Peyer's patch (tissue), 4 donors: ENCODE data around the gene DEF6. TPM values are rescaled to one million over a fixed set of nuclear protein-coding genes. Genes with fewer than 3 reads are reported as not detected.
A peak's percentile ranks its signal among the peaks of the same experiment; 100 is the strongest.

Experiments used
- DNase-seq, 3 donors: peaks; one replicate each; pipeline ENCODE4 v3.0.0-alpha.2; 2017 to 2019
- H3K27ac ChIP-seq, 4 donors: fragments of 200-600 bp; sonication (generic); one replicate each; pipeline ENCODE4 v1.5.1; 2016 to 2019
- H3K27me3 ChIP-seq, 2 donors: fragments of 200-600 bp; sonication (generic); one replicate each; pipeline ENCODE4 v1.5.1; 2019
- H3K36me3 ChIP-seq, 3 donors: fragments of 200-600 bp; sonication (generic); one replicate each; pipeline ENCODE4 v1.5.1; 2016 to 2019
- H3K4me1 ChIP-seq, 4 donors: fragments of 200-600 bp; sonication (generic); one replicate each; pipeline ENCODE4 v1.5.1; 2016 to 2019
- H3K4me3 ChIP-seq, 4 donors: fragments of 200-600 bp; sonication (generic); 1 replicate in 3 of 4; 2 replicates in 1 of 4; pipeline ENCODE4 v1.5.1; 2016 to 2019; ENCODE audit warnings: mild to moderate bottlenecking in 1 of 4
- H3K9me3 ChIP-seq, 4 donors: fragments of 200-600 bp; sonication (generic); one replicate each; pipeline ENCODE4 v1.5.1; 2016 to 2019; ENCODE audit warnings: mild to moderate bottlenecking in 1 of 4
- POLR2A ChIP-seq, 2 donors: fragments of 450-650 bp; IDR thresholded peaks; one replicate each; pipeline ENCODE4 v1.5.1; 2017; ENCODE audit warnings: antibody characterized with exemption in 2 of 2, mild to moderate bottlenecking in 2 of 2, moderate library complexity in 2 of 2
- total RNA-seq, 4 donors: library from RNA; depleted of rRNA; stranded (reverse); fragments of >200 nt; gene quantifications; one replicate each; pipeline ENCODE4 v1.1.0, GENCODE V29; 2016
- TF ChIP-seq, protein P1 (sequence below), 6 experiments: fragments of 450-650 bp in 4 of 6; fragments of 200-600 bp in 2 of 6; sonication (generic) in 1 of 6; IDR thresholded peaks; one replicate each; pipeline ENCODE4 v1.5.1; 2017 to 2019; ENCODE audit warnings: antibody characterized with exemption in 6 of 6, mild to moderate bottlenecking in 3 of 6, moderate library complexity in 1 of 6

Gene DEF6, protein sequence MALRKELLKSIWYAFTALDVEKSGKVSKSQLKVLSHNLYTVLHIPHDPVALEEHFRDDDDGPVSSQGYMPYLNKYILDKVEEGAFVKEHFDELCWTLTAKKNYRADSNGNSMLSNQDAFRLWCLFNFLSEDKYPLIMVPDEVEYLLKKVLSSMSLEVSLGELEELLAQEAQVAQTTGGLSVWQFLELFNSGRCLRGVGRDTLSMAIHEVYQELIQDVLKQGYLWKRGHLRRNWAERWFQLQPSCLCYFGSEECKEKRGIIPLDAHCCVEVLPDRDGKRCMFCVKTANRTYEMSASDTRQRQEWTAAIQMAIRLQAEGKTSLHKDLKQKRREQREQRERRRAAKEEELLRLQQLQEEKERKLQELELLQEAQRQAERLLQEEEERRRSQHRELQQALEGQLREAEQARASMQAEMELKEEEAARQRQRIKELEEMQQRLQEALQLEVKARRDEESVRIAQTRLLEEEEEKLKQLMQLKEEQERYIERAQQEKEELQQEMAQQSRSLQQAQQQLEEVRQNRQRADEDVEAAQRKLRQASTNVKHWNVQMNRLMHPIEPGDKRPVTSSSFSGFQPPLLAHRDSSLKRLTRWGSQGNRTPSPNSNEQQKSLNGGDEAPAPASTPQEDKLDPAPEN
- total RNA-seq = 10 to 100 TPM; 11.0 to 85.8 (median 21.5) TPM

DNA sequence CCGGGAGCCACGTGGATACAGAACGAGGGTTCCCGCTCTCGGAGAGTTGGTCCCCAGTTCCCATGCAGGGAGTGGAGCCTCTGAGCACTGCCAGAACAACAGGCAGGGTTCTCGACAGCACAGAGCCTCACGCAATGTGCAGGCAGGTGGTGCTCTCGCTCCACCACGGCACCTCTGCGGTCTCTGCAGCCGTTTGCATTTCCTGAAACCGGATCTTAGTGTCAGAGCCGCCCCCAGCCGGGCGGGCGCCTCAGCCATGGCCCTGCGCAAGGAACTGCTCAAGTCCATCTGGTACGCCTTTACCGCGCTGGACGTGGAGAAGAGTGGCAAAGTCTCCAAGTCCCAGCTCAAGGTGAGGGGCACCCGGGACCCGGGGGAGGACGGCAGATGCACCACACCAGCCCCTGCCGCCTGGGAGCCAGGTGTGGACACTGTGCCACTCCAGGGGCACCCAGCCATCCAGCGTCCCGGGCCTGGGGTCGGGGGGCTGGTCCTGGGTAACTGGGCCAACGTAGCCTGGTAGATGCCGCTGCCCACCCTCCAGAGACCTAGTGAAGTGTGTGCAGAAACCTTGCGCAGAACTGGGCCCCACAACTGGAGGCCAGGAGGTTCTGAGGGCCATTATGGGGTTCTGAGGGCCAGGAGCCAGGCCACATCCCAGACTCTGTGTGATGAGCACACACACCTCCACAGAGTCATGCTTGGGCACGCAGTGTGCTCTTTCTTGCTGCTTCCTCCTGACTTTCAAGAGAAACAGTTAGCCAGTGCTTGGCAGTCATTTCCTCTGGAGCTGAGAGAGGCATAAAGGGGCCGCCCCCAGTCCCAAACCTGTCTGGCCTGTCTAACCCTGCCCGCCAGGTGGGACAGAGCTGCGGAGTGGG lies at the start of gene DEF6:
Gene DEF6, plus strand, starts transcription at position 218 of the 881 bp plus-strand sequence. Its CDS starts 39 bp downstream, at position 257.
- TF ChIP-seq, protein P1, sequence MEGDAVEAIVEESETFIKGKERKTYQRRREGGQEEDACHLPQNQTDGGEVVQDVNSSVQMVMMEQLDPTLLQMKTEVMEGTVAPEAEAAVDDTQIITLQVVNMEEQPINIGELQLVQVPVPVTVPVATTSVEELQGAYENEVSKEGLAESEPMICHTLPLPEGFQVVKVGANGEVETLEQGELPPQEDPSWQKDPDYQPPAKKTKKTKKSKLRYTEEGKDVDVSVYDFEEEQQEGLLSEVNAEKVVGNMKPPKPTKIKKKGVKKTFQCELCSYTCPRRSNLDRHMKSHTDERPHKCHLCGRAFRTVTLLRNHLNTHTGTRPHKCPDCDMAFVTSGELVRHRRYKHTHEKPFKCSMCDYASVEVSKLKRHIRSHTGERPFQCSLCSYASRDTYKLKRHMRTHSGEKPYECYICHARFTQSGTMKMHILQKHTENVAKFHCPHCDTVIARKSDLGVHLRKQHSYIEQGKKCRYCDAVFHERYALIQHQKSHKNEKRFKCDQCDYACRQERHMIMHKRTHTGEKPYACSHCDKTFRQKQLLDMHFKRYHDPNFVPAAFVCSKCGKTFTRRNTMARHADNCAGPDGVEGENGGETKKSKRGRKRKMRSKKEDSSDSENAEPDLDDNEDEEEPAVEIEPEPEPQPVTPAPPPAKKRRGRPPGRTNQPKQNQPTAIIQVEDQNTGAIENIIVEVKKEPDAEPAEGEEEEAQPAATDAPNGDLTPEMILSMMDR (IDR thresholded peaks at IDR 0.05) = peak; percentile 67 to 95 (median 89)
- peak in 1 of 2 donors; percentile 21 for TF ChIP-seq POLR2A (IDR thresholded peaks at IDR 0.05)
- H3K9me3 ChIP-seq = no peaks in the 10 kb centered on the region
- H3K27ac ChIP-seq = peak within 1 kb of the TSS; percentile 74 to 96 (median 89)
- no peaks in the 10 kb centered on the region for H3K27me3 ChIP-seq
- H3K4me1 ChIP-seq = peaks cover 4 to 27% (median 15%) of the 10 kb centered on the region in 4 donors
- DNase-seq = peak; percentile 87 to 95 (median 88)
- H3K4me3 ChIP-seq = peak within 1 kb of the TSS; percentile 58 to 75 (median 59)
- peaks cover 0 to 22% (median 0%) of the 10 kb centered on the region in 3 donors for H3K36me3 ChIP-seq

DNA sequence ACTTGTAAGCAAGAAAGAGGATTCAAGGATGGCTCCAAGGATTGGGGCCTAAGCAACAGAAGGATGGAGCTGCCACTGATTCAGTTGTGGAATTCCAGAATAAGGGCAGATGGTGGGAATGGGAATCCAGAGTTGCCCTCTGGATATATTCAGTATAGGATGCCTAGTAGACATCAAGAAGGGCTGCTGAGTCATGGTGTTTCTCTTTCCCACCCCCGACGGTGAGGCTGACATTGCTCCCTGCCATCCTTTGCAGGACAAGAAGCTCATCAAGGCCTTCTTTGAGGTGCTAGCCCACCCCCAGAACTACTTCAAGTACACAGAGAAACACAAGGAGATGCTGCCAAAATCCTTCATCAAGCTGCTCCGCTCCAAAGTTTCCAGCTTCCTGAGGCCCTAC lies 49.3 kb upstream of the DEF6 start:
- Histone ChIP-seq H3K27ac (no peak overlapping the region), H3K36me3 (no peaks in the 10 kb centered on the region), H3K4me1 (no peaks in the 10 kb centered on the region), H3K9me3 (no peaks in the 10 kb centered on the region), H3K4me3 (no peak overlapping the region), H3K27me3 (no peaks in the 10 kb centered on the region)
- no peak for TF ChIP-seq POLR2A (IDR thresholded peaks at IDR 0.05)
- TF ChIP-seq, protein P1 (IDR thresholded peaks at IDR 0.05) = no peak
- DNase-seq = no peak

DNA sequence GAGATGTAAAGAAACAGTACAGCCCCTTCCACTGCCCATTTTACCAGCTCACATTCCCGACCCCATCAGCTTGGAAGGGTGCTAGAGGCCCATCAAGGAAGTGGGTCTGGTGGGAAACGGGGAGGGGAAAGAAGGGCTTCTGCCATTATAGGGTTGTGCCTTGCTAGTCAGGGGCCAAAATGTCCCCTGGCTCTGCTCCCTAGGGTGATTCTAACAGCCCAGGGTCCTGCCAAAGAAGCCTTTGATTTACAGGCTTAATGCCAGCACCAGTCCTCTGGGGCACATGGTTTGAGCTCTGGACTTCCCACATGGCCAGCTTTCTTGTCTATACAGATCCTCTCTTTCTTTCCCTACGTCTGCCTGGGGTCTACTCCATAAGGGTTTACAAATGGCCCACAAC lies 48.7 kb upstream of the DEF6 start:
- Histone ChIP-seq H3K4me1 (no peaks in the 10 kb centered on the region), H3K27me3 (no peaks in the 10 kb centered on the region), H3K9me3 (no peaks in the 10 kb centered on the region), H3K27ac (no peak overlapping the region), H3K36me3 (no peaks in the 10 kb centered on the region), H3K4me3 (no peak overlapping the region)
- no peak for DNase-seq
- no peak for TF ChIP-seq POLR2A (IDR thresholded peaks at IDR 0.05)
- TF ChIP-seq, protein P1 (IDR thresholded peaks at IDR 0.05) = no peak

GRCh38 chr6:35251949-35252348 lies 45.7 kb upstream of the DEF6 start:
- no peak for DNase-seq
- Histone ChIP-seq H3K27ac (no peak overlapping the region), H3K36me3 (no peaks in the 10 kb centered on the region), H3K27me3 (no peaks in the 10 kb centered on the region), H3K9me3 (no peaks in the 10 kb centered on the region), H3K4me3 (no peak overlapping the region), H3K4me1 (no peaks in the 10 kb centered on the region)
- TF ChIP-seq POLR2A (IDR thresholded peaks at IDR 0.05) = no peak
- TF ChIP-seq, protein P1 (IDR thresholded peaks at IDR 0.05) = no peak

- H3K36me3 ChIP-seq = no peaks in the 10 kb centered on the region
- no peak overlapping the region for H3K4me3 ChIP-seq
- TF ChIP-seq, protein P1 (IDR thresholded peaks at IDR 0.05) = no peak
- TF ChIP-seq POLR2A (IDR thresholded peaks at IDR 0.05) = no peak
- H3K4me1 ChIP-seq = peaks cover 0 to 6% (median 0%) of the 10 kb centered on the region in 4 donors
- no peaks in the 10 kb centered on the region for H3K9me3 ChIP-seq
- peak in 1 of 3 donors; percentile 4 for DNase-seq
- no peaks in the 10 kb centered on the region for H3K27me3 ChIP-seq
- no peak overlapping the region for H3K27ac ChIP-seq
Observed at GRCh38 chr6:35253249-35253648, 44.4 kb upstream of the DEF6 start.
